K562 (cell line): ENCODE results near the gene GALNT5. TPM values are rescaled to one million over a fixed set of nuclear protein-coding genes. Genes with fewer than 3 reads are reported as not detected.

Source experiments
- ATAC-seq: fragments of 200-7000 bp; cut with Tn5 transposase; 3 replicates; pipeline ENCODE4 v1.9.1; 2020; ENCODE audit warnings: moderate library complexity
- BruUV-seq: library from RNA; stranded (reverse); fragments of 400-500 nt; replicated peaks from 2 replicates; lab custom pipeline; 2021; lab: Mats Ljungman, UMichigan
- CTCF ChIA-PET: fragments of 300-600 bp; formaldehyde crosslinking; extraction: SDS; loops from one replicate; lab custom pipeline; 2021; ENCODE audit warnings: low intra/inter-chr PET ratio; lab: Yijun Ruan, JAX
- POLR2A ChIA-PET: fragments of 300-600, 350-650 bp; sonication (Branson Sonifier 250); formaldehyde crosslinking; extraction: SDS; loops from one replicate; lab custom pipeline; 2021; ENCODE audit warnings: antibody characterized with exemption, inconsistent platforms; lab: Yijun Ruan, JAX
- DNase-seq, 4 experiments: peaks; one replicate each; pipeline versions ENCODE4 v3.0.0 to v3.0.0-alpha.2; 2011 to 2018; ENCODE audit warnings: low spot score in 3 of 4, mixed read lengths in 3 of 4; ENCODE audit errors: extremely low read depth in 1 of 4
- FAIRE-seq: peaks from 2 replicates; lab custom pipeline; 2011; peaks lifted over from hg19 to GRCh38; lab: Jason Lieb, UNC
- H2AFZ ChIP-seq: 2 replicates; pipeline ENCODE4 v1.6.0; 2011; ENCODE audit warnings: low read depth, low read length, control low read depth, inconsistent platforms
- H3K27ac ChIP-seq: fragments of 200-600 bp; 3 replicates; pipeline ENCODE4 v1.8.0; 2011; ENCODE audit warnings: low read depth, mild to moderate bottlenecking, control low read depth, inconsistent platforms, low read length, moderate library complexity, mixed read lengths; ENCODE audit errors: extremely low read depth
- H3K27me3 ChIP-seq, 2 experiments: fragments of 300-600 bp in 1 of 2; 2 replicates in 1 of 2; 3 replicates in 1 of 2; pipeline versions ENCODE4 v1.6.0 to v1.8.0; 2011; ENCODE audit warnings: inconsistent platforms in 2 of 2, low read length in 2 of 2, mild to moderate bottlenecking in 1 of 2, mixed read lengths in 1 of 2, moderate library complexity in 1 of 2; ENCODE audit not compliant: control insufficient read depth in 2 of 2, insufficient read depth in 2 of 2
- H3K36me3 ChIP-seq: fragments of 300-600 bp; 3 replicates; pipeline ENCODE4 v1.8.0; 2011; ENCODE audit warnings: mild to moderate bottlenecking, low read length, inconsistent platforms; ENCODE audit not compliant: control insufficient read depth, insufficient read depth
- H3K4me1 ChIP-seq, 2 experiments: fragments of 200-600 bp in 1 of 2; replicated peaks in 1 of 2; 2 replicates in 1 of 2; 3 replicates in 1 of 2; pipeline versions ENCODE4 v1.5.1 to v1.8.0; 2011; ENCODE audit warnings: inconsistent platforms in 2 of 2, low read length in 2 of 2, mild to moderate bottlenecking in 1 of 2, mixed read lengths in 1 of 2, moderate library complexity in 1 of 2; ENCODE audit not compliant: control insufficient read depth in 2 of 2, insufficient read depth in 2 of 2
- H3K4me2 ChIP-seq: 2 replicates; pipeline ENCODE4 v1.6.1; 2011; ENCODE audit warnings: low read length, control low read depth, inconsistent platforms, mixed read lengths; ENCODE audit not compliant: insufficient read depth
- H3K4me3 ChIP-seq: fragments of 200-600 bp; sonication (generic), shearing (Covaris generic); 2 replicates; pipeline ENCODE4 v1.5.1; 2016; ENCODE audit warnings: control low read depth, inconsistent platforms
- H3K79me2 ChIP-seq: fragments of 200-600 bp; 3 replicates; pipeline ENCODE4 v1.8.0; 2011; ENCODE audit warnings: low read length, inconsistent platforms; ENCODE audit not compliant: control insufficient read depth, insufficient read depth
- H3K9ac ChIP-seq, 2 experiments: 2 replicates each; pipeline versions ENCODE4 v1.6.0 to v1.6.1; 2011; ENCODE audit warnings: low read depth in 2 of 2, low read length in 2 of 2, control low read depth in 1 of 2, inconsistent platforms in 1 of 2, mild to moderate bottlenecking in 1 of 2, mixed read lengths in 1 of 2; ENCODE audit not compliant: insufficient read depth in 1 of 2
- H3K9me1 ChIP-seq: one replicate; pipeline ENCODE4 v1.6.0; 2011; ENCODE audit warnings: inconsistent platforms, mild to moderate bottlenecking, low read length, moderate library complexity; ENCODE audit not compliant: control insufficient read depth, insufficient read depth
- H3K9me3 ChIP-seq: replicated peaks from 2 replicates; pipeline ENCODE4 v1.5.1; 2011; ENCODE audit warnings: low read depth, low read length, inconsistent platforms; ENCODE audit not compliant: control insufficient read depth, insufficient read depth
- H4K20me1 ChIP-seq: replicated peaks from 2 replicates; pipeline ENCODE4 v1.6.1; 2011; ENCODE audit warnings: low read length, inconsistent platforms, mixed read lengths; ENCODE audit not compliant: control insufficient read depth, insufficient read depth
- CBX3 ChIP-seq, 2 experiments: IDR thresholded peaks; 1 replicate in 1 of 2; 2 replicates in 1 of 2; pipeline ENCODE4 v1.6.1; 2012; ENCODE audit warnings: inconsistent platforms in 2 of 2, low read length in 2 of 2, borderline replicate concordance in 1 of 2, control low read depth in 1 of 2
- FOXA1 ChIP-seq: fragments of 450-650 bp; IDR thresholded peaks from 2 replicates; pipeline ENCODE4 v1.6.1; 2016; ENCODE audit warnings: mild to moderate bottlenecking, borderline replicate concordance
- HLTF ChIP-seq: fragments of 450-650 bp; IDR thresholded peaks from 2 replicates; pipeline ENCODE4 v1.6.1; 2016
- ID3 ChIP-seq, 2 experiments: fragments of 250-450 bp in 1 of 2; fragments of 450-650 bp in 1 of 2; sonication (Bioruptor Pico) in 1 of 2; IDR thresholded peaks; 2 replicates each; pipeline versions ENCODE4 v1.6.1 to v1.8.0; 2016 to 2021; ENCODE audit warnings: mild to moderate bottlenecking in 2 of 2, moderate library complexity in 2 of 2, missing compliant biosample characterization in 1 of 2, missing genetic modification characterization in 1 of 2
- ZNF398 ChIP-seq: fragments of 250-450 bp; sonication (Bioruptor Pico); IDR thresholded peaks from 2 replicates; pipeline ENCODE4 v1.8.0; 2021; ENCODE audit warnings: moderate library complexity, mild to moderate bottlenecking, inconsistent platforms
- ZNF445 ChIP-seq: fragments of 250-450 bp; sonication (Bioruptor Pico); IDR thresholded peaks from 2 replicates; pipeline ENCODE4 v1.4.0; 2020; ENCODE audit warnings: low read depth, mild to moderate bottlenecking, moderate library complexity
- in situ Hi-C: fragments of 300-500 bp; cut with MboI; formaldehyde crosslinking; loops from 4 replicates; pipeline ENCODE4 v1.15.0; 2018; ENCODE audit warnings: inconsistent platforms, mixed read lengths
- intact Hi-C: fragments of 100-400 bp; cut with micrococcal nuclease; formaldehyde crosslinking; loops from 2 replicates; pipeline ENCODE4 v1.14.2; 2022
- polyA plus RNA-seq, 8 experiments: library from polyadenylated mRNA; depleted of rRNA in 4 of 8; stranded (reverse) in 5 of 8; unstranded in 3 of 8; fragments of >200 nt; fragmentation: Nextera tagmentation in 2 of 8; fragmentation: Illumina TruSeq in 1 of 8; extraction: Ambion mirVana in 2 of 8; extraction: Trizol in 1 of 8; gene quantifications; 2 replicates each; pipeline versions ENCODE4 v1.2.1 to v1.2.3, GENCODE V29; 2011 to 2014; ENCODE audit warnings: inconsistent platforms in 1 of 8, missing spikeins in 1 of 8
- total RNA-seq, 7 experiments: library from RNA; depleted of rRNA in 6 of 7; stranded (reverse); fragments of >200 nt in 6 of 7; fragmentation: Illumina TruSeq in 2 of 7; extraction: Trizol in 2 of 7; gene quantifications; 2 replicates each; pipeline versions ENCODE4 v1.2.1 to v1.2.3, GENCODE V29; 2011 to 2021; ENCODE audit warnings: low replicate concordance in 1 of 7

Gene GALNT5
- total and polyA plus RNA-seq, 9 of the 15 experiments (the other 6 are each of a cell fraction or from before 2014, with no cell fraction given), result 21.6 to 73.0 (median 54.7) TPM

- TF ChIP-seq CBX3 (IDR thresholded peaks at IDR 0.05; ENCODE audit: borderline replicate concordance in 1 of 2, low read length in 2 of 2) (peak in 1 of 2 experiments; percentile 13; a peak in 1 of 3 replicates), ZNF445 (no peak), HLTF (no peak)
Measured at GRCh38 chr2:157257312-157258252, at the start of gene GALNT5 (continued).

GRCh38 chr2:157216286-157216965, 41.1 kb upstream of the GALNT5 start:
- no peak overlapping the region for H3K4me2 ChIP-seq
- no peaks in the 10 kb centered on the region for H3K79me2 ChIP-seq
- no TSS peak for BruUV-seq
- CTCF ChIA-PET, result no interaction called here
- no peaks in the 10 kb centered on the region for H3K27me3 ChIP-seq
- intact Hi-C loops (no loop called here), in situ Hi-C loops (loop anchor here (25.0 kb wide), 1 partner anchor 879 kb away; the partner anchor contains the start of gene NR4A2)
- H2AFZ ChIP-seq, result peak overlapping the region; percentile 23
- DNase-seq (no peak), ATAC-seq (no peak), FAIRE-seq (no peak)
- H3K36me3 ChIP-seq, result no peaks in the 10 kb centered on the region; the same call in 2 of the 3 replicates
- H3K4me3 ChIP-seq, result no peak overlapping the region
- H3K9me1 ChIP-seq, result no peaks in the 10 kb centered on the region
- POLR2A ChIA-PET, result interaction anchor here (1.2 kb wide), 1 partner anchor 50 kb away, joined by 3 read pairs; no protein-coding TSS in a partner anchor
- no peak overlapping the region for H3K9ac ChIP-seq
- H3K4me1 ChIP-seq, result peaks cover 0 to 17% of the 10 kb centered on the region in 2 experiments; a peak in 2 of 5 replicates
- no peaks in the 10 kb centered on the region for H3K9me3 ChIP-seq
- no peak for TF ChIP-seq ID3 (CRISPR knock-in tag; IDR thresholded peaks at IDR 0.05)
- TF ChIP-seq ID3 (tag; IDR thresholded peaks at IDR 0.05), result no peak
- TF ChIP-seq ZNF398 (CRISPR knock-in tag), result no peak
- TF ChIP-seq FOXA1, result no peak
- H4K20me1 ChIP-seq, result no peaks in the 10 kb centered on the region
- H3K27ac ChIP-seq, result no peak overlapping the region
